H1 (cell line): ENCODE data around the gene TMEM187. TPM values are rescaled to one million over a fixed set of nuclear protein-coding genes. Genes with fewer than 3 reads are reported as not detected.

Experiments used
- CTCF ChIA-PET: fragments of 300-600 bp; sonication (Branson Sonifier 250); formaldehyde crosslinking; loops from one replicate; lab custom pipeline; 2021; ENCODE audit not compliant: partially characterized antibody; lab: Charles Lee
- POLR2A ChIA-PET: fragments of 300-600 bp; sonication (Branson Sonifier 250); formaldehyde crosslinking; loops from one replicate; lab custom pipeline; 2021; ENCODE audit warnings: inconsistent platforms; ENCODE audit not compliant: partially characterized antibody; lab: Charles Lee
- DNase-seq, 2 experiments: peaks; one replicate each; pipeline versions ENCODE4 v3.0.0 to v3.0.0-alpha.2; 2010 to 2022; ENCODE audit warnings: low spot score in 2 of 2, low read depth in 1 of 2, mixed read lengths in 1 of 2
- FAIRE-seq: peaks from 2 replicates; lab custom pipeline; 2011; peaks lifted over from hg19 to GRCh38; lab: Jason Lieb, UNC
- H2AFZ ChIP-seq: 2 replicates; pipeline ENCODE4 v1.8.1; 2012; ENCODE audit warnings: low read length, inconsistent platforms
- H2AK5ac ChIP-seq: 2 replicates; pipeline ENCODE4 v1.6.1; 2013; ENCODE audit warnings: low read depth, low read length
- H2BK120ac ChIP-seq: replicated peaks from 2 replicates; pipeline ENCODE3; 2013; ENCODE audit warnings: low read depth, low read length, inconsistent platforms
- H2BK12ac ChIP-seq: 2 replicates; pipeline ENCODE4 v1.6.1; 2013; ENCODE audit warnings: low read depth, low read length
- H2BK15ac ChIP-seq: 2 replicates; pipeline ENCODE4 v1.6.1; 2013; ENCODE audit warnings: low read length
- H2BK20ac ChIP-seq: 2 replicates; pipeline ENCODE4 v1.6.1; 2013; ENCODE audit warnings: low read length
- H2BK5ac ChIP-seq: 2 replicates; pipeline ENCODE4 v1.6.1; 2013; ENCODE audit warnings: low read depth, low read length
- H3K14ac ChIP-seq: 2 replicates; pipeline ENCODE4 v1.6.1; 2013; ENCODE audit warnings: inconsistent platforms; ENCODE audit not compliant: insufficient read length
- H3K18ac ChIP-seq: 2 replicates; pipeline ENCODE4 v1.6.1; 2013; ENCODE audit warnings: low read length; ENCODE audit errors: extremely low read depth
- H3K23ac ChIP-seq: 2 replicates; pipeline ENCODE4 v1.6.1; 2013; ENCODE audit warnings: inconsistent platforms; ENCODE audit not compliant: insufficient read length
- H3K23me2 ChIP-seq: 2 replicates; pipeline ENCODE4 v1.6.1; 2013; ENCODE audit warnings: low read depth, low read length
- H3K27ac ChIP-seq: 2 replicates; pipeline ENCODE4 v1.6.1; 2011; ENCODE audit warnings: low read depth, low read length, inconsistent platforms
- H3K27me3 ChIP-seq, 4 experiments: replicated peaks in 1 of 4; 1 replicate in 1 of 4; 2 replicates in 3 of 4; pipeline versions ENCODE4 v1.6.1 to v1.8.1; 2011 to 2013; ENCODE audit warnings: low read length in 3 of 4, mild to moderate bottlenecking in 3 of 4, inconsistent platforms in 2 of 4, mixed read lengths in 2 of 4, moderate library complexity in 1 of 4; ENCODE audit not compliant: control insufficient read depth in 3 of 4, insufficient read depth in 3 of 4; ENCODE audit errors: extremely low read depth in 1 of 4
- H3K36me3 ChIP-seq, 4 experiments: 2 replicates each; pipeline versions ENCODE4 v1.6.1 to v1.8.1; 2011 to 2013; ENCODE audit warnings: mild to moderate bottlenecking in 4 of 4, low read length in 3 of 4, moderate library complexity in 2 of 4, control low read depth in 1 of 4, inconsistent platforms in 1 of 4; ENCODE audit not compliant: insufficient read depth in 4 of 4, control insufficient read depth in 2 of 4
- H3K4ac ChIP-seq: replicated peaks from 2 replicates; pipeline ENCODE3; 2013; ENCODE audit warnings: low read length, low read depth, mixed read lengths, inconsistent platforms; ENCODE audit not compliant: insufficient read length
- H3K4me1 ChIP-seq, 4 experiments: replicated peaks in 1 of 4; 1 replicate in 1 of 4; 2 replicates in 3 of 4; pipeline versions ENCODE4 v1.6.1 to v1.8.1; 2011 to 2013; ENCODE audit warnings: low read length in 3 of 4, inconsistent platforms in 2 of 4, mixed read lengths in 1 of 4; ENCODE audit not compliant: insufficient read depth in 4 of 4, control insufficient read depth in 3 of 4
- H3K4me2 ChIP-seq, 2 experiments: 2 replicates each; pipeline versions ENCODE4 v1.6.1 to v1.8.1; 2011 to 2013; ENCODE audit warnings: low read depth in 2 of 2, low read length in 2 of 2, control low read depth in 1 of 2, inconsistent platforms in 1 of 2, mild to moderate bottlenecking in 1 of 2; ENCODE audit not compliant: insufficient read depth in 1 of 2
- H3K4me3 ChIP-seq, 4 experiments: fragments of 200-600, 300-600 bp in 1 of 4; sonication (generic), shearing (Covaris generic), sonication (Bioruptor Twin) in 1 of 4; 2 replicates each; pipeline versions ENCODE4 v1.5.1 to v1.8.1; 2011 to 2016; ENCODE audit warnings: low read length in 4 of 4, low read depth in 3 of 4, control low read depth in 2 of 4, inconsistent platforms in 2 of 4, mild to moderate bottlenecking in 2 of 4, mixed read lengths in 1 of 4, moderate library complexity in 1 of 4; ENCODE audit not compliant: insufficient read depth in 2 of 4; ENCODE audit errors: extremely low read depth in 1 of 4
- H3K56ac ChIP-seq: replicated peaks from 2 replicates; pipeline ENCODE3; 2013; ENCODE audit warnings: low read depth, mild to moderate bottlenecking, mixed read lengths, low read length, inconsistent platforms; ENCODE audit not compliant: insufficient read length
- H3K79me1 ChIP-seq: 2 replicates; pipeline ENCODE4 v1.6.1; 2013; ENCODE audit warnings: low read depth, low read length, control low read depth
- H3K79me2 ChIP-seq, 2 experiments: 2 replicates each; pipeline versions ENCODE4 v1.6.1 to v1.8.1; 2012 to 2013; ENCODE audit warnings: low read length in 2 of 2, mild to moderate bottlenecking in 2 of 2, inconsistent platforms in 1 of 2; ENCODE audit not compliant: insufficient read depth in 2 of 2, control insufficient read depth in 1 of 2
- H3K9ac ChIP-seq, 4 experiments: replicated peaks in 1 of 4; 1 replicate in 1 of 4; 2 replicates in 3 of 4; pipeline versions ENCODE4 v1.6.1 to v1.8.1; 2011 to 2013; ENCODE audit warnings: low read depth in 3 of 4, low read length in 3 of 4, control low read depth in 2 of 4, mild to moderate bottlenecking in 2 of 4, moderate library complexity in 2 of 4, inconsistent platforms in 1 of 4; ENCODE audit errors: extremely low read depth in 1 of 4
- H3K9me3 ChIP-seq, 2 experiments: 2 replicates each; pipeline versions ENCODE4 v1.6.1 to v1.8.1; 2012 to 2013; ENCODE audit warnings: mild to moderate bottlenecking in 2 of 2, moderate library complexity in 2 of 2, control low read depth in 1 of 2, inconsistent platforms in 1 of 2, low read depth in 1 of 2, low read length in 1 of 2, mixed read lengths in 1 of 2; ENCODE audit not compliant: insufficient read depth in 2 of 2
- H4K20me1 ChIP-seq, 2 experiments: replicated peaks in 1 of 2; 2 replicates each; pipeline versions ENCODE3 to v1.8.1; 2011 to 2013; ENCODE audit warnings: inconsistent platforms in 2 of 2, low read length in 2 of 2, mild to moderate bottlenecking in 1 of 2; ENCODE audit not compliant: insufficient read depth in 2 of 2, control insufficient read depth in 1 of 2
- H4K5ac ChIP-seq: 2 replicates; pipeline ENCODE4 v1.6.1; 2013; ENCODE audit warnings: low read length, low read depth, mixed read lengths, inconsistent platforms; ENCODE audit not compliant: insufficient read length
- H4K8ac ChIP-seq: 2 replicates; pipeline ENCODE4 v1.8.0; 2013; ENCODE audit warnings: mild to moderate bottlenecking, moderate library complexity, low read length, inconsistent platforms; ENCODE audit not compliant: insufficient read depth; ENCODE audit errors: extremely low read depth
- H4K91ac ChIP-seq: replicated peaks from 2 replicates; pipeline ENCODE3; 2013; ENCODE audit warnings: low read length, mixed read lengths, inconsistent platforms; ENCODE audit not compliant: insufficient read length
- ATF3 ChIP-seq: IDR thresholded peaks from 2 replicates; pipeline ENCODE4 v1.6.1; 2011; ENCODE audit warnings: low read depth, mild to moderate bottlenecking, low read length; ENCODE audit not compliant: insufficient read depth
- GABPA ChIP-seq: IDR thresholded peaks from 2 replicates; pipeline ENCODE4 v1.6.1; 2011; ENCODE audit warnings: mild to moderate bottlenecking, low read length, moderate library complexity, borderline replicate concordance; ENCODE audit not compliant: insufficient read depth
- JUN ChIP-seq: IDR thresholded peaks from 2 replicates; pipeline ENCODE4 v1.6.1; 2011; ENCODE audit warnings: low read depth, mild to moderate bottlenecking, improper control_type of control experiment, low read length
- POLR2A ChIP-seq, 2 experiments: IDR thresholded peaks; 1 replicate in 1 of 2; 2 replicates in 1 of 2; pipeline ENCODE4 v1.6.1; 2011; ENCODE audit warnings: low read depth in 2 of 2, low read length in 2 of 2, mild to moderate bottlenecking in 2 of 2; ENCODE audit errors: control extremely low read depth in 1 of 2
- RNF2 ChIP-seq: fragments of 200-900, 300-1000 bp; sonication (generic); IDR thresholded peaks from 2 replicates; pipeline ENCODE4 v1.7.1; 2016; ENCODE audit warnings: borderline replicate concordance, low read depth, mild to moderate bottlenecking, antibody characterized with exemption, low read length; ENCODE audit not compliant: poor library complexity, severe bottlenecking; ENCODE audit errors: missing control alignments
- SUZ12 ChIP-seq: fragments of 200-600 bp; sonication (generic); IDR thresholded peaks from 2 replicates; pipeline ENCODE4 v1.6.1; 2012; ENCODE audit warnings: mild to moderate bottlenecking, inconsistent platforms, low read length, moderate library complexity, mixed read lengths
- TAF7 ChIP-seq: optimal IDR thresholded peaks from 2 replicates; pipeline ENCODE3; 2011; ENCODE audit warnings: low read depth, mild to moderate bottlenecking, inconsistent platforms, low read length, moderate library complexity, borderline replicate concordance
- WGBS, 2 experiments: shearing (Covaris generic) in 1 of 2; methylation state at CpG; one replicate each; pipeline versions ENCODE4 v1.1.6 to v1.1.7; 2013 to 2015; ENCODE audit warnings: low lambda C conversion rate in 2 of 2, mixed read lengths in 2 of 2, inconsistent platforms in 1 of 2, low coverage in 1 of 2, missing lambda C conversion rate in 1 of 2; ENCODE audit not compliant: insufficient replicate concordance in 2 of 2, insufficient coverage in 1 of 2, insufficient read length in 1 of 2; ENCODE audit errors: extremely low coverage in 1 of 2, missing lambda C conversion rate in 1 of 2; 5-methylcytosine and 5-hydroxymethylcytosine counted together
- polyA plus RNA-seq, 7 experiments: library from polyadenylated mRNA; depleted of rRNA in 3 of 7; stranded (reverse) in 5 of 7; unstranded in 2 of 7; fragments of >200 nt in 5 of 7; fragments of 200-250 nt in 2 of 7; gene quantifications; 1 replicate in 5 of 7; 2 replicates in 1 of 7; 4 replicates in 1 of 7; pipeline versions ENCODE4 v1.2.1 to v1.2.3, GENCODE V29; 2011 to 2013; ENCODE audit warnings: missing spikeins in 2 of 7, mixed read lengths in 2 of 7
- total RNA-seq: library from RNA; stranded (reverse); fragmentation: NEBNext Ultra II Directional; extraction: Animal tissue kit (Norgen Biotek cat#: 25700); gene quantifications from 2 replicates; pipeline ENCODE4 v1.2.1, GENCODE V29; 2021

TMEM187 gene
- total and polyA plus RNA-seq, 2 of the 8 experiments (the other 6 are each of a cell fraction or from before 2014, with no cell fraction given) = 5.0 to 14.5 TPM

- H3K4me1 ChIP-seq = peaks cover 0 to 4% (median 0%) of the 10 kb centered on the region in 4 experiments; a peak in 1 of 7 replicates
- 81% methylated on average over 5 of the region's 7 CpGs; no CpG with 5 or more reads in 1 of the 2 experiments for WGBS, 2 experiments
- DNase-seq = no peak
- no peaks in the 10 kb centered on the region for H3K27me3 ChIP-seq
- FAIRE-seq = no peak
- H3K4me2 ChIP-seq = no peak overlapping the region
- H3K9ac ChIP-seq = no peak overlapping the region
- H3K79me1 ChIP-seq = no peaks in the 10 kb centered on the region
- no peak overlapping the region for H4K8ac ChIP-seq
- no peak overlapping the region for H2BK15ac ChIP-seq
- no peak overlapping the region for H2BK12ac ChIP-seq
- H3K4me3 ChIP-seq = no peak overlapping the region
- H2BK20ac ChIP-seq = no peak overlapping the region
- H3K23ac ChIP-seq = no peak overlapping the region
- no peak overlapping the region for H3K56ac ChIP-seq
- no peaks in the 10 kb centered on the region for H3K9me3 ChIP-seq
- CTCF ChIA-PET = interaction anchor here (0.9 to 1.6 kb wide), 3 partner anchors 29 to 37 kb away, joined by 3 read pairs; no protein-coding TSS in a partner anchor
- no peak overlapping the region for H3K27ac ChIP-seq
- H4K5ac ChIP-seq = no peak overlapping the region
- no peaks in the 10 kb centered on the region for H3K79me2 ChIP-seq
- no peak overlapping the region for H2AK5ac ChIP-seq
- no peak overlapping the region for H4K91ac ChIP-seq
- no peak overlapping the region for H2BK5ac ChIP-seq
- no peaks in the 10 kb centered on the region for H3K36me3 ChIP-seq
- no peak overlapping the region for H3K4ac ChIP-seq
- no peaks in the 10 kb centered on the region for H3K23me2 ChIP-seq
- TF ChIP-seq GABPA (no peak), JUN (no peak), POLR2A (IDR thresholded peaks at IDR 0.05; ENCODE audit: control extremely low read depth in 1 of 2, low read depth in 2 of 2, low read length in 2 of 2) (no peak), RNF2 (no peak), TAF7 (no peak), ATF3 (no peak), SUZ12 (no peak)
- no peaks in the 10 kb centered on the region for H4K20me1 ChIP-seq
- no peak overlapping the region for H2AFZ ChIP-seq
- POLR2A ChIA-PET = interaction anchor here (0.9 to 3.2 kb wide), 3 partner anchors 10 to 786 kb away, joined by 3 to 10 read pairs (median 5); partner anchors contain the start of gene HCFC1
- H3K18ac ChIP-seq = no peak overlapping the region
- no peak overlapping the region for H2BK120ac ChIP-seq
- H3K14ac ChIP-seq = no peak overlapping the region
These were observed 8.7 kb downstream of the TMEM187 start for GRCh38 chrX:153981231-153981630.
